B cell (primary cell): Measurements from ENCODE around the gene XIRP2. TPM values are rescaled to one million over a fixed set of nuclear protein-coding genes. Genes with fewer than 3 reads are reported as not detected.

Experiments used
- ATAC-seq: fragments of 200-7000 bp; cut with Tn5 transposase; one replicate; pipeline ENCODE4 v1.10.0; 2021; ENCODE audit warnings: low read depth, mild to moderate bottlenecking, moderate number of reproducible peaks, moderate library complexity
- CTCF ChIA-PET: fragments of 350-600 bp; sonication (Branson Sonifier 250); formaldehyde crosslinking; loops from one replicate; lab custom pipeline; 2021; ENCODE audit warnings: antibody characterized with exemption, inconsistent platforms; lab: Charles Lee
- POLR2A ChIA-PET: fragments of 350-600 bp; sonication (Branson Sonifier 250); formaldehyde crosslinking; loops from one replicate; lab custom pipeline; 2021; ENCODE audit warnings: antibody characterized with exemption; lab: Charles Lee
- DNase-seq: peaks from one replicate; pipeline ENCODE4 v3.0.0; 2013
- H2AFZ ChIP-seq: 2 replicates; pipeline ENCODE4 v1.6.1; 2012; ENCODE audit warnings: mild to moderate bottlenecking, low read depth, low read length; ENCODE audit not compliant: insufficient read depth, poor library complexity, severe bottlenecking
- H3K27ac ChIP-seq, 2 donors: 1 replicate in 1 of 2; 2 replicates in 1 of 2; pipeline ENCODE4 v1.5.1; 2012 to 2013; ENCODE audit warnings: low read length in 2 of 2, mild to moderate bottlenecking in 2 of 2, moderate library complexity in 1 of 2
- H3K27me3 ChIP-seq, 4 experiments: fragments of 200-600 bp in 1 of 4; sonication (generic) in 1 of 4; replicated peaks in 1 of 4; 1 replicate in 2 of 4; 2 replicates in 2 of 4; pipeline versions ENCODE4 v1.6.1 to v1.7.0; 2013 to 2016; ENCODE audit warnings: low read length in 3 of 4, mild to moderate bottlenecking in 2 of 4, mixed read lengths in 1 of 4, moderate library complexity in 1 of 4; ENCODE audit not compliant: insufficient read depth in 4 of 4, control insufficient read depth in 3 of 4; ENCODE audit errors: control extremely low read depth in 1 of 4
- H3K36me3 ChIP-seq, 2 experiments: replicated peaks in 1 of 2; 1 replicate in 1 of 2; 2 replicates in 1 of 2; pipeline versions ENCODE4 v1.6.1 to v1.7.1; 2013; ENCODE audit warnings: low read length in 1 of 2; ENCODE audit not compliant: insufficient read depth in 2 of 2, control insufficient read depth in 1 of 2; ENCODE audit errors: control extremely low read depth in 1 of 2, extremely low read depth in 1 of 2
- H3K4me1 ChIP-seq, 2 donors: fragments of 200-600 bp in 1 of 2; sonication (generic) in 1 of 2; 1 replicate in 1 of 2; 2 replicates in 1 of 2; pipeline versions ENCODE4 v1.5.1 to v1.6.1; 2013 to 2017; ENCODE audit warnings: low read length in 2 of 2; ENCODE audit not compliant: control insufficient read depth in 2 of 2, insufficient read depth in 2 of 2
- H3K4me2 ChIP-seq: replicated peaks from 2 replicates; pipeline ENCODE3; 2012; ENCODE audit warnings: mild to moderate bottlenecking, low read depth, low read length; ENCODE audit not compliant: poor library complexity, severe bottlenecking
- H3K4me3 ChIP-seq, 5 experiments: fragments of 200-600 bp in 1 of 5; sonication (generic) in 1 of 5; 1 replicate in 3 of 5; 2 replicates in 2 of 5; pipeline versions ENCODE4 v1.5.1 to v1.7.0; 2011 to 2016; ENCODE audit warnings: low read length in 4 of 5, mild to moderate bottlenecking in 4 of 5, low read depth in 2 of 5, control low read depth in 1 of 5, moderate library complexity in 1 of 5; ENCODE audit not compliant: insufficient read depth in 1 of 5; ENCODE audit errors: control extremely low read depth in 1 of 5, extremely low read depth in 1 of 5
- H3K79me2 ChIP-seq: fragments of 200-600 bp; sonication (generic); one replicate; pipeline ENCODE4 v1.6.0; 2016; ENCODE audit warnings: low read length; ENCODE audit not compliant: control insufficient read depth, insufficient read depth
- H3K9ac ChIP-seq: fragments of 200-600 bp; sonication (generic); 2 replicates; pipeline ENCODE4 v1.6.1; 2017; ENCODE audit warnings: mild to moderate bottlenecking, low read length, moderate library complexity
- H3K9me3 ChIP-seq, 3 donors: one replicate each; pipeline versions ENCODE4 v1.6.1 to v1.7.1; 2013; ENCODE audit warnings: low read length in 2 of 3; ENCODE audit not compliant: control insufficient read depth in 2 of 3, insufficient read depth in 1 of 3; ENCODE audit errors: control extremely low read depth in 1 of 3
- H4K20me1 ChIP-seq: 2 replicates; pipeline ENCODE4 v1.6.0; 2012; ENCODE audit warnings: mild to moderate bottlenecking, low read length; ENCODE audit not compliant: insufficient read depth, control insufficient read depth, poor library complexity, severe bottlenecking
- H3K27ac Mint-ChIP-seq: one replicate; pipeline ENCODE4 v1.8.0; 2021; ENCODE audit warnings: mixed read lengths
- H3K27me3 Mint-ChIP-seq: one replicate; pipeline ENCODE4 v1.8.0; 2021; ENCODE audit warnings: mixed read lengths
- H3K4me1 Mint-ChIP-seq: one replicate; pipeline ENCODE4 v1.8.0; 2021; ENCODE audit warnings: mixed read lengths
- H3K4me3 Mint-ChIP-seq: one replicate; pipeline ENCODE4 v1.8.0; 2021; ENCODE audit warnings: mixed read lengths
- H3K9me3 Mint-ChIP-seq: one replicate; pipeline ENCODE4 v1.8.0; 2022; ENCODE audit warnings: mixed read lengths; ENCODE audit not compliant: insufficient read depth
- EZH2 ChIP-seq: IDR thresholded peaks from 2 replicates; pipeline ENCODE4 v1.6.1; 2012; ENCODE audit warnings: borderline replicate concordance, low read depth, mild to moderate bottlenecking, moderate library complexity, low read length; ENCODE audit not compliant: insufficient read depth, poor library complexity, severe bottlenecking
- whole genome bisulfite sequencing: methylation state at CpG from one replicate; pipeline ENCODE4 v1.1.5; 2013; ENCODE audit warnings: missing lambda C conversion rate; ENCODE audit not compliant: insufficient coverage; 5-methylcytosine and 5-hydroxymethylcytosine counted together
- intact Hi-C: fragments of 100-400 bp; cut with micrococcal nuclease; formaldehyde crosslinking; loops from one replicate; pipeline ENCODE4 v1.10.0; 2022
- polyA plus RNA-seq: library from polyadenylated mRNA; depleted of rRNA; stranded (reverse); fragments of >200 nt; gene quantifications from 2 replicates; pipeline ENCODE4 v1.2.3, GENCODE V29; 2012
- total RNA-seq, 2 donors: library from RNA; stranded (reverse); fragments of 120-200 nt in 1 of 2; gene quantifications; 1 replicate in 1 of 2; 2 replicates in 1 of 2; pipeline versions ENCODE4 v1.2.3 to v1.2.4, GENCODE V29; 2013 to 2022
- TF ChIP-seq, protein P1 (sequence below): fragments of 200-600 bp; IDR thresholded peaks from one replicate; pipeline ENCODE4 v1.8.0; 2022; ENCODE audit warnings: antibody characterized with exemption, mild to moderate bottlenecking

The XIRP2 gene
- total and polyA plus RNA-seq, 2 donors (not counting 1 experiment from before 2014, with no cell fraction given), result not detected

DNA sequence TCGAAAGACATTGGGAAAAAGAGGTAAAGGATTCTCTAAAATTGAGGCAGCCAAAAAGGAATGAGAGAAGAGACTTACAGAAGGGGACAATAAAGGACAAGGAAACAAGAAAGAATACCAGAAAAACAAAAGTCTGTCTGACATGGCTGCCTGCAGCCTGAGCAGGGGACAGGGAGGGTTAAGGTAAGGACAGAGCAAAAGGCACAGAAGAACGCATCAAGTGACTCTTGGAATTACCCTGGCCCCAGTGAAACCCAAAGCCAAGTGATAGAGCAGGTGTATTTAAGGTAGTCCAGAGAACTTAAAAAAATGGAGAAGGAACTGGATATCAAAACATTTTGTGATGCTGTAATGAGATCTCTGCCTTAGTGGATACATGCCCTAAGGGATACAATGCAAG, 47.1 kb upstream of the XIRP2 start:
- Histone ChIP-seq H3K4me3 (no peak overlapping the region), H3K27ac (no peak overlapping the region), H3K9me3 (no peaks in the 10 kb centered on the region), H3K36me3 (no peaks in the 10 kb centered on the region), H3K4me2 (no peak overlapping the region), H3K79me2 (no peaks in the 10 kb centered on the region), H2AFZ (no peak overlapping the region), H3K9ac (no peak overlapping the region), H3K27me3 (no peaks in the 10 kb centered on the region), H3K4me1 (no peaks in the 10 kb centered on the region), H4K20me1 (no peaks in the 10 kb centered on the region)
- DNase-seq (no peak), ATAC-seq (no peak)
- ChIA-PET POLR2A (no interaction called here), CTCF (no interaction called here)
- no peaks in the 10 kb centered on the region for H3K9me3 Mint-ChIP-seq
- H3K27me3 Mint-ChIP-seq, result no peaks in the 10 kb centered on the region
- intact Hi-C loops, result no loop called here
- H3K27ac Mint-ChIP-seq, result no peak overlapping the region
- no peaks in the 10 kb centered on the region for H3K4me1 Mint-ChIP-seq
- 80% methylated on average over 1 of the region's 2 CpGs for WGBS
- TF ChIP-seq EZH2, result no peak
- TF ChIP-seq, protein P1, sequence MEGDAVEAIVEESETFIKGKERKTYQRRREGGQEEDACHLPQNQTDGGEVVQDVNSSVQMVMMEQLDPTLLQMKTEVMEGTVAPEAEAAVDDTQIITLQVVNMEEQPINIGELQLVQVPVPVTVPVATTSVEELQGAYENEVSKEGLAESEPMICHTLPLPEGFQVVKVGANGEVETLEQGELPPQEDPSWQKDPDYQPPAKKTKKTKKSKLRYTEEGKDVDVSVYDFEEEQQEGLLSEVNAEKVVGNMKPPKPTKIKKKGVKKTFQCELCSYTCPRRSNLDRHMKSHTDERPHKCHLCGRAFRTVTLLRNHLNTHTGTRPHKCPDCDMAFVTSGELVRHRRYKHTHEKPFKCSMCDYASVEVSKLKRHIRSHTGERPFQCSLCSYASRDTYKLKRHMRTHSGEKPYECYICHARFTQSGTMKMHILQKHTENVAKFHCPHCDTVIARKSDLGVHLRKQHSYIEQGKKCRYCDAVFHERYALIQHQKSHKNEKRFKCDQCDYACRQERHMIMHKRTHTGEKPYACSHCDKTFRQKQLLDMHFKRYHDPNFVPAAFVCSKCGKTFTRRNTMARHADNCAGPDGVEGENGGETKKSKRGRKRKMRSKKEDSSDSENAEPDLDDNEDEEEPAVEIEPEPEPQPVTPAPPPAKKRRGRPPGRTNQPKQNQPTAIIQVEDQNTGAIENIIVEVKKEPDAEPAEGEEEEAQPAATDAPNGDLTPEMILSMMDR, result no peak
- H3K4me3 Mint-ChIP-seq, result no peak overlapping the region

GRCh38 chr2:166841679-166842078, 46.6 kb upstream of the XIRP2 start:
- H3K4me2 ChIP-seq, result no peak overlapping the region
- no peak overlapping the region for H3K9ac ChIP-seq
- no peaks in the 10 kb centered on the region for H3K79me2 ChIP-seq
- H3K27ac ChIP-seq, result no peak overlapping the region
- no peaks in the 10 kb centered on the region for H4K20me1 ChIP-seq
- CTCF ChIA-PET, result no interaction called here
- H3K27me3 ChIP-seq, result no peaks in the 10 kb centered on the region
- TF ChIP-seq EZH2, result no peak
- TF ChIP-seq, protein P1, result no peak
- DNase-seq (no peak), ATAC-seq (no peak)
- H3K4me3 Mint-ChIP-seq, result no peak overlapping the region
- WGBS, result no CpG with 5 or more reads among the region's 1 CpG
- peaks cover 2% of the 10 kb centered on the region for H3K9me3 Mint-ChIP-seq
- no peak overlapping the region for H3K27ac Mint-ChIP-seq
- H3K27me3 Mint-ChIP-seq, result no peaks in the 10 kb centered on the region
- intact Hi-C loops, result no loop called here
- H2AFZ ChIP-seq, result no peak overlapping the region
- H3K4me1 ChIP-seq, result no peaks in the 10 kb centered on the region
- H3K36me3 ChIP-seq, result no peaks in the 10 kb centered on the region
- no peak overlapping the region for H3K4me3 ChIP-seq
- POLR2A ChIA-PET, result no interaction called here
- no peaks in the 10 kb centered on the region for H3K4me1 Mint-ChIP-seq
- H3K9me3 ChIP-seq, result no peaks in the 10 kb centered on the region
